ENCODE results near the gene IFITM10.

Gene IFITM10

DNA sequence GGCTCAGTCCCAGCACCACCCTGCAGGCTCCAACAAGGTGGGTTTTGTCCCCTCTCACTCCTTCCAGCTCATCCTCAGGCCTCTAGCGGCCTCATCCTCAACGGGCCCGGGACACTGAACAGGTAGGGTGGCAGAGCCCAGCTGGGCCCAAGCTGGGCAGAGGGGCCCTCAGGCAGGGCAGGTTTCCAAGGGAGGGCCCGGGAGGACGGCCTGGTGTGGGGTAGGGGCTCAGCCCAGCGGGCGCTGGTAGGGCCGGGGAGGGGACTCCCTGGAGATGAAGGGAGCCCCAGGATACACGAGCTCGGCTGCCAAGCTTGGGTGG is 2.5 kb upstream of the IFITM10 start:
- H3K4me3 Mint-ChIP-seq, result no peak overlapping the region
- ATAC-seq, result no peak

GRCh38 chr11:1751999-1752906 is 1.9 kb upstream of the IFITM10 start:
- DNase-seq (no peak), ATAC-seq (no peak)
- Mint-ChIP-seq H3K9me3 (no peaks in the 10 kb centered on the region), H3K36me3 (ENCODE audit: low read depth) (peaks cover 5% of the 10 kb centered on the region), H3K27ac (no peak overlapping the region), H3K27me3 (peaks cover 13% of the 10 kb centered on the region), H3K4me1 (peaks cover 47% of the 10 kb centered on the region), H3K4me3 (no peak overlapping the region)

More for the DNA sequence above, 2.5 kb upstream of the IFITM10 start:
- H3K4me1 Mint-ChIP-seq, result peaks cover 53% of the 10 kb centered on the region
- no peak for DNase-seq
- no peak overlapping the region for H3K27ac Mint-ChIP-seq
- peaks cover 13% of the 10 kb centered on the region for H3K27me3 Mint-ChIP-seq
- H3K9me3 Mint-ChIP-seq, result no peaks in the 10 kb centered on the region
- peaks cover 5% of the 10 kb centered on the region for H3K36me3 Mint-ChIP-seq (ENCODE audit: low read depth)

- no peak overlapping the region for H3K27ac Mint-ChIP-seq
- H3K4me3 Mint-ChIP-seq, result no peak overlapping the region
- H3K27me3 Mint-ChIP-seq, result peaks cover 13% of the 10 kb centered on the region
- H3K4me1 Mint-ChIP-seq, result peaks cover 41% of the 10 kb centered on the region
- no peak for DNase-seq
- H3K9me3 Mint-ChIP-seq, result no peaks in the 10 kb centered on the region
- ATAC-seq, result no peak
- peaks cover 5% of the 10 kb centered on the region for H3K36me3 Mint-ChIP-seq (ENCODE audit: low read depth)
These were observed 1.1 kb upstream of the IFITM10 start for GRCh38 chr11:1751531-1751921.

DNA sequence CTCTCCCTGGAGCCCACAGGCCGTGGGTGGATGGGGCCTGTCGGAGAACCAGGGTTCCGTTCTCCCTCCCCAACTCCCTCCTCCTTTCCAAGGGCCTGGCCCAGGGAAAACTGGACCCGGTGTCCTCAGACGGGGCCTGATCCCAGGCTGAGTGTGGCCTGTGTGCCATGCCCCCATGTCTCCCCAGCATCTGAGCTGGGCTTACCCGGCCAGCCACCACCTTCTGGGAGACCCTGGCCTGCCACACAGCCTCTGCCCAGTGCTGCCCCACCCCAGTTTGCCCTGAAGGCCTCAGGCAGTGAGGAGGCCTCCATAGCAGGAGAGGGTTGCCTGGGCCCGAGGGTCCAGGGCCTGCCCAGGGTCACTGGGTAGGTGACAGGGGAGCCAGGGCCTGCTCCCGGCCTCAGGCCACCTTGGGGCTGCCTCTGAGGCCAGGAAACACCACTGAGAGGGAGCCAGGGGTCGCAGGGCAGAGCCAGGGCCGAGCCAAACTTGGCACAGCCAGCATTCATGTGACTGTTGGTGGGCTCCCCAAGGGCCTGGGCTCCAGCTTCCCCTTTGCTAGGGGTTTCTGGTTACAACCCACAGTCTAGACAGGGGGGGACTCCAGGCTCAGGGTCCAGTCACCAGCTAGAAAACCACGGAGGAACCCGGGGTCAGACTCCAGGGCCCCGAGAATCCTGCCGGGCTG is 590 bp upstream of the IFITM10 start:
- ATAC-seq, result no peak
- H3K36me3 Mint-ChIP-seq (ENCODE audit: low read depth), result peaks cover 6% of the 10 kb centered on the region
- H3K9me3 Mint-ChIP-seq, result peaks cover 3% of the 10 kb centered on the region
- no peak overlapping the region for H3K4me3 Mint-ChIP-seq
- H3K27me3 Mint-ChIP-seq, result peaks cover 13% of the 10 kb centered on the region
- no peak overlapping the region for H3K27ac Mint-ChIP-seq
- peaks cover 35% of the 10 kb centered on the region for H3K4me1 Mint-ChIP-seq
- DNase-seq, result no peak

DNA sequence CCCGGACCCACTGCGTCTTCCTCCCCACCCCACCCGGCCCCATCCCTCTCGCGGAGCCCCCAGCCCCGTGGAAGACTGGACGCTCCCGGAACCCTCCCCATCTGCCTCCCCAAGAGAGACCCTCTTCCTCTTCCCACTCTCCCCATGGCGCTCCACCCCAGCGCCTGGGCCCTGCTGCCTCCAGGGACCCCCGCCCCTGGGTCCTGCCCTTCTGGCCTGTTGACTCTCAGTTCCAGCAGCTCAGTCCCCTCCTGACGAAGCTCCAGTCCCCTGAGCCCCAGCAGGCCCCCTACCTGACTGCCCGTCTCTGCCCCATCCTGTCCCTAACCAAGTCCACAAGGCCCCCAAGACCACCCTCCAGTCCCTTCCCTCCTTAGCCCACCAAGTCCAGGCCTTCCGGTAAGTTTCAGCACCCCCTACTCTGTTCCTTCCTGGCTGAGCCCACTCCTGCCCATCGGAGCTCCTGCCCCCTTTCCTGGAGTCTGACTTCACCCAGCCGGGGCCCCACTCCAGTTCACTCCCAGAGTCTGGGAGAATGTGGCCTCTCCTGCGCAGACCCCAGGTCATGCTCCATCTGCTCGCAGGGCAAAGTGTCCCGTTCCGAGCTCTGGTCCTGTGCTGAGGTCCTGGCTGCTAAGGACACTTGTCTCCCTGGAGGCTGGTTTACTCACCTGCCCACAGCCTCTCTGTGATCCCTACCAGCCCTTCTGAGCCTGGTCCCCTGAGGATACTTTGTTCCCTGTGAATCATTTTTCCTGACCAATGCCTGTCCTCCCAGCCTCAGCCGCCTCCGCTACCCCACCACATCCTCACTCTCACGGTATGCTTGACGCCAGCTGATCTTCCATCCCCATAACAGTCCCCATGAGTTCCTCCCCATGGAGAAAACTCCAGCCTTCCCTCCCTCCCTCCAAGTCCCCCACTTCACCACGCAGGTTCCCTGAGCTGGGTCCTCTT is 722 bp downstream of the IFITM10 start:
- peak overlapping the region; percentile 45 for H3K4me3 Mint-ChIP-seq
- no peak overlapping the region for H3K27ac Mint-ChIP-seq
- no peak for ATAC-seq
- H3K27me3 Mint-ChIP-seq, result peaks cover 13% of the 10 kb centered on the region
- peaks cover 24% of the 10 kb centered on the region for H3K4me1 Mint-ChIP-seq
- H3K9me3 Mint-ChIP-seq, result peaks cover 4% of the 10 kb centered on the region
- H3K36me3 Mint-ChIP-seq (ENCODE audit: low read depth), result peaks cover 1% of the 10 kb centered on the region
- no peak for DNase-seq

- H3K27ac Mint-ChIP-seq, result no peak overlapping the region
- H3K9me3 Mint-ChIP-seq, result peaks cover 4% of the 10 kb centered on the region
- peaks cover 1% of the 10 kb centered on the region for H3K36me3 Mint-ChIP-seq (ENCODE audit: low read depth)
- H3K27me3 Mint-ChIP-seq, result peaks cover 13% of the 10 kb centered on the region
- ATAC-seq (no peak), DNase-seq (no peak)
- H3K4me3 Mint-ChIP-seq, result no peak overlapping the region
- peaks cover 24% of the 10 kb centered on the region for H3K4me1 Mint-ChIP-seq
These were observed 1.6 kb downstream of the IFITM10 start for GRCh38 chr11:1748636-1749394.

DNA sequence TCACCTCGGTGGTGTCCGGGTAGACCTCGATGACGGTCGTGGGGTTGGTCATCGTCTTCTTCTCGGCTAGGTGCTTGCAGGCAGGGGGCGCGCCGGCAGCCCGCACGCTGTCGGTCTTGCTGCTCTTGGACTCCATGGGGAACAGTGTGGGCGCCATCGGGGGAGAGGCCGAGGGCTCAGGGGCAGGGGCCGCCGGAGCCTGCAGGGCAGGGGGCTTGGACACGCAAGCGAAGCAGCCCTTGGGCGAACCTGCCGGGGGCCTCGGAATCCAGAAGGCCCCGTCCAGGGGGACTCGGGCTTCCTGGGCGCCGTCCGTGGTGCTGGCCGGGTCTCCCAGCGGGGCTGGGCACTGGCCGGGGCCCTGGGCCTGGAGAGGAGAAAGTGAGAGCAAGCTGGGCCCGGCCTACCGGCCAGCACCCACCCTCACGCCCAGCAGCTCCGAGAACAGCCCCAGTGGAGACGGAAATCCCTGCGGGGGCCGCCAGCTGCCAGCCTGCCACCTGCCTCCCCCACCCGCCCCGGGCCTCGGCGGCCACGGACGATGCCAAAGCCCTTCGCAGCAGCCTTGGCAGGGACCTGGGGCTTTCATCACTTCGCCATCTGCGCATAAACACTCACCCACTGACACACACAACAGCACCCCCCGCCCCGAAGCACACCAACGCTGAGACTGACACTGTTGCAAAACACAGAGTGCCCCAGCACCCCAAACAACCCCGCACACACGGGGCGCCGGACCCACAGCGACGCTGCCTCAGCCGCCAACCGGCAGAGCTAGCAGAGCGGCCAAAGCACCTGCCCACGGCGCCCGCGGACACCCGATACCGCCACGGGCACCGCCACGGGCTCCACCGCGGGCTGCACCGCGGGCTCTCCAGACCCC is 2.4 kb downstream of the IFITM10 start:
- Mint-ChIP-seq H3K9me3 (peaks cover 4% of the 10 kb centered on the region), H3K4me1 (peaks cover 20% of the 10 kb centered on the region), H3K27me3 (peaks cover 13% of the 10 kb centered on the region), H3K27ac (no peak overlapping the region), H3K4me3 (no peak overlapping the region), H3K36me3 (ENCODE audit: low read depth) (peaks cover 1% of the 10 kb centered on the region)
- ATAC-seq, result no peak
- no peak for DNase-seq

DNA sequence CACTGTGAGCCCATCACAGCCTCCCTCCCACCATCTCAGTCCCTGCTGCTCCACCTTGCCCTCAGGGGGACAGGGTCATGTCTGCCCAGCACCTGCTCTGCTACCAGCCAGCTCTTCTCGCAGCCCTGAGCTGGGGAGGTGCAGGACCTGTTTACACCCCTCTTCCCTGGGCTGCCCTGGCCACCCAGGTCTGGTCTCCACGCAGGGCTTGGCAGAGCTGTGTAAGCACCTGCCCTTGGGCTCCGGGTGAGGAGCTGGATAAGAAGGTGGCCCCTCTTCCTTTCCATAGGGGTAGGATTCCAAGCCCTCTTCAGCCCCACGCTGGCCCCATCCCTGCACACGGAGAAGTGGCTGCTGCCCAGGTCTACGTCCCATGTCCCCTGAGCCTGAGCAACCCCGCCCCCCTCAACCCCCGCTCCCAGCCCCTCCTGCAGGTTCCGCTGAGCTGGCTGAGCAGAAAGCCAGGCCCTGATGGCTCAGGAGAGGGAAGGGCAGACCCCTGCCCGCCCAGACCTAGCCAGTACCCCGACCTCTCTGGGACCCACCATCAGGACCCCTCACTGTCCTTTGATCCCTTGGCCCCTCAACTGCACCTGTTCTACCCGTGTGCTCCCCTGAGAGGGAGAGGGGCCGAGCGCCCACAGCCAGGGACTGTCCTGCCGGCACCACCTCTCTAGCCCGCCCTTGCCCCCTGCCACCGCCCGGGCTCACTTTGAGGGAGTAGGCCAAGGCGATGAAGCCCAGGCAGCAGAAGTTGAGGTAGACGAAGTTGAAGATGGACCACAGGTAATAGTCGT is 3.2 kb downstream of the IFITM10 start:
- Mint-ChIP-seq H3K4me1 (peaks cover 20% of the 10 kb centered on the region), H3K9me3 (peaks cover 4% of the 10 kb centered on the region), H3K4me3 (no peak overlapping the region), H3K36me3 (ENCODE audit: low read depth) (peaks cover 1% of the 10 kb centered on the region), H3K27me3 (peaks cover 13% of the 10 kb centered on the region), H3K27ac (no peak overlapping the region)
- ATAC-seq (no peak), DNase-seq (no peak)

DNA sequence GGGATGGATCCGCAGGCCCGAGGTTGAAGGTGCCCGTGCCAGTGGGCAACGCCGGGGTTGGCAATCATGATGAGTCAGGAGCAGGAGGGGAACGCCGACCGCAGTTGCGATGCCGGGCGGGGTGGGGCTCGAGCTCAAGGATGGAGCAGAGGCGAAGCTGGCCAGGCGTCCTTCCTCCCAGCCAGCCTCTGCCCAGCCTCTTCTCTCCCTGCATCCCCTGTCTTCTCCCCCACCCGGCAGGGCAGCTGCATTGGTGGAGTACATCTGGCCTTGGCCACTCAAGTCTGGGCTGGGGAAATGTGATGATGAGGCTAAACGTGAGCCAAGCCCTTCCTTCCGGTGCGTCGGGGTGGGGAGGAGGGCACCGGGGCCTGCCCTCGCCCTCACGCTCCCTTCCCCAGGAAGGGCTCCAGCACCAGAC is 3.9 kb downstream of the IFITM10 start:
- Mint-ChIP-seq H3K9me3 (peaks cover 4% of the 10 kb centered on the region), H3K4me3 (no peak overlapping the region), H3K36me3 (ENCODE audit: low read depth) (peaks cover 1% of the 10 kb centered on the region), H3K4me1 (peaks cover 15% of the 10 kb centered on the region), H3K27me3 (peaks cover 13% of the 10 kb centered on the region), H3K27ac (no peak overlapping the region)
- no peak for ATAC-seq
- no peak for DNase-seq

DNA sequence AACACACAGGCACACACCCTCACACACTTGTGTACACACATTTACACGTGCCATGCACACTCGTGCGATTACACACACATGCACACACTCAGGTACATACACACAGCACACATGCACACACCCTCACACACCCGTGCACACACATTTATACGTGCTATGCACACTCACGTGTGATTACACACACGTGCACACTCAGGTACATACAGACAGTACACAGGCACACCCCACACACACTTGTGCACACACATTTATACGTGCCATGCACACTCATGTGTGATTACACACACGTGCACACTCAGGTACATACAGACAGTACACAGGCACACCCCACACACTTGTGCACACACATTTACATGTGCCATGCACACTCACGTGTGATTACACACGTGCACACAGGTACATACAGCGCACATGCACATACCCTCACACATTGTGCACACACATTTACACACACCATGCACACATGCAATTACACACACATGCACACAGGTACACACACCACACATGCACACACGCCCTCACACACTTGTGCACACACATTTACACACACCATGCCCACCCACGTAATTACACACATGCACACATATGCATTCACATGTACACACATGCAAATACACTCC is 4.6 kb downstream of the IFITM10 start:
- Mint-ChIP-seq H3K9me3 (peaks cover 4% of the 10 kb centered on the region), H3K4me3 (no peak overlapping the region), H3K36me3 (ENCODE audit: low read depth) (peaks cover 1% of the 10 kb centered on the region), H3K4me1 (peaks cover 15% of the 10 kb centered on the region), H3K27me3 (peaks cover 13% of the 10 kb centered on the region), H3K27ac (no peak overlapping the region)
- DNase-seq (no peak), ATAC-seq (no peak)

DNA sequence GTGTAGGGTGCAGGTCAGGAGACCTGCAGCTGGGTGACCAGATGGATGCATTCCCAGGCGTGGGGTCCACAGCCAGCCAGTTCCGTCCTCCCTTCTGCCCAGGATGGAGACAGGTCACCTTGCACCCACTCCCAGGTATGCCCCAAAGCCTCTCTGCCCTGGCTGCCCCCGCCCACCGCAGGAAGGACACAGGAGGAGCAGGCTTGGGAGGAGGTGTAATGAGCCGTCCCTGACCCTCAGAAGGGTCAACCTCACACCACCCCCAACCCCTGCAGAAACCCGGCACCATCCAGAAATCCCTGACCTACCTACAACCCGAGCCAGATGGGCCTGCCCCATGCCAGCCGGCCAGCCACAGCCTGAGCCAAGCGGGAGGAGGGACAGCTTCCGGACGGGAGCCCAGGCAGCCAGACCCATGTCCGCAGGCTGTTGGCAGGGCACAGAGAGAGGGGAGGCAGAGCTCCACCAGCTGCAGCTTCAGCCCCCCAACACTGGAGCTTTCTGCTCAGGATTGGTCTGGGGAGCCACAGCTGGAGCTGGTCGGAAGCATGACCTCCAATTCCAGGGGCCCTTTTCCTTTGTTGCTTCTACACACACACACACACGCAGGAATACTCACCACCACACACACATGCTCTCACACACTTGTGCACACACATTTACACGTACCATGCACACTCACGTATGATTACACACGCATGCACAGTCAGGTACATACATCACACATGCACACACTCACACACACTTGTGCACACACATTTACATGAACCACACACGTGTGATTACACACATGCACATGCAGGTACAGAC is 5.3 kb downstream of the IFITM10 start:
- DNase-seq (no peak), ATAC-seq (no peak)
- H3K27ac Mint-ChIP-seq, result no peak overlapping the region
- peaks cover 10% of the 10 kb centered on the region for H3K4me1 Mint-ChIP-seq
- peaks cover 1% of the 10 kb centered on the region for H3K36me3 Mint-ChIP-seq (ENCODE audit: low read depth)
- peaks cover 4% of the 10 kb centered on the region for H3K9me3 Mint-ChIP-seq
- H3K27me3 Mint-ChIP-seq, result peaks cover 8% of the 10 kb centered on the region
- H3K4me3 Mint-ChIP-seq, result no peak overlapping the region

Measured in activated naive CD8-positive, alpha-beta T cell treated with anti-CD3 and anti-CD28 coated beads, Interleukin-2, amount 50 U/mL, for 24 hours (primary cell).